Measurements from ENCODE around the gene NEU2.

The NEU2 gene

GRCh38 chr2:233032551-233033320 is at the start of gene NEU2:
Gene NEU2, plus strand, starts transcription at chr2:233032672. Its CDS starts 0 bp downstream, at chr2:233032672.
- in situ Hi-C loops (cut with MboI; ENCODE audit: low pct_unique_long_range_greater_than_20kb, low sequenced_read_pairs), result no loop called here
- DNase-seq, result no peak

GRCh38 chr2:232982926-232983668 is 49.4 kb upstream of the NEU2 start:
- no peak for DNase-seq
- in situ Hi-C loops (cut with MboI; ENCODE audit: low pct_unique_long_range_greater_than_20kb, low sequenced_read_pairs), result no loop called here

GRCh38 chr2:232983669-232984140 is 48.8 kb upstream of the NEU2 start:
- DNase-seq, result no peak
- in situ Hi-C loops (cut with MboI; ENCODE audit: low pct_unique_long_range_greater_than_20kb, low sequenced_read_pairs), result no loop called here

GRCh38 chr2:232984451-232985207 is 47.8 kb upstream of the NEU2 start:
- no peak for DNase-seq
- in situ Hi-C loops (cut with MboI; ENCODE audit: low pct_unique_long_range_greater_than_20kb, low sequenced_read_pairs), result no loop called here

GRCh38 chr2:232986155-232986554 is 46.3 kb upstream of the NEU2 start:
- in situ Hi-C loops (cut with MboI; ENCODE audit: low pct_unique_long_range_greater_than_20kb, low sequenced_read_pairs), result no loop called here

GRCh38 chr2:232993231-232993821 is 39.1 kb upstream of the NEU2 start:
- in situ Hi-C loops (cut with MboI; ENCODE audit: low pct_unique_long_range_greater_than_20kb, low sequenced_read_pairs), result no loop called here
- DNase-seq, result no peak

More at GRCh38 chr2:232986155-232986554, 46.3 kb upstream of the NEU2 start:
- DNase-seq, result no peak

GRCh38 chr2:232994446-232994845 is 38.0 kb upstream of the NEU2 start:
- in situ Hi-C loops (cut with MboI; ENCODE audit: low pct_unique_long_range_greater_than_20kb, low sequenced_read_pairs), result no loop called here
- DNase-seq, result no peak

GRCh38 chr2:232997749-232998665 is 34.5 kb upstream of the NEU2 start:
- no peak for DNase-seq
- in situ Hi-C loops (cut with MboI; ENCODE audit: low pct_unique_long_range_greater_than_20kb, low sequenced_read_pairs), result no loop called here

- no peak for DNase-seq
- in situ Hi-C loops (cut with MboI; ENCODE audit: low pct_unique_long_range_greater_than_20kb, low sequenced_read_pairs), result no loop called here
Observed at GRCh38 chr2:232998666-232998985, 33.8 kb upstream of the NEU2 start.

GRCh38 chr2:232999354-232999753 is 33.1 kb upstream of the NEU2 start:
- in situ Hi-C loops (cut with MboI; ENCODE audit: low pct_unique_long_range_greater_than_20kb, low sequenced_read_pairs), result no loop called here
- no peak for DNase-seq

- in situ Hi-C loops (cut with MboI; ENCODE audit: low pct_unique_long_range_greater_than_20kb, low sequenced_read_pairs), result no loop called here
- DNase-seq, result no peak
Observed at GRCh38 chr2:233000886-233001750, 31.4 kb upstream of the NEU2 start.

GRCh38 chr2:233002829-233003657 is 29.4 kb upstream of the NEU2 start:
- in situ Hi-C loops (cut with MboI; ENCODE audit: low pct_unique_long_range_greater_than_20kb, low sequenced_read_pairs), result no loop called here
- no peak for DNase-seq

- in situ Hi-C loops (cut with MboI; ENCODE audit: low pct_unique_long_range_greater_than_20kb, low sequenced_read_pairs), result no loop called here
- no peak for DNase-seq
Observed at GRCh38 chr2:233003658-233004555, 28.6 kb upstream of the NEU2 start.

GRCh38 chr2:233005096-233005495 is 27.4 kb upstream of the NEU2 start:
- in situ Hi-C loops (cut with MboI; ENCODE audit: low pct_unique_long_range_greater_than_20kb, low sequenced_read_pairs), result no loop called here
- no peak for DNase-seq

- in situ Hi-C loops (cut with MboI; ENCODE audit: low pct_unique_long_range_greater_than_20kb, low sequenced_read_pairs), result no loop called here
- DNase-seq, result no peak
Observed at GRCh38 chr2:233006648-233007047, 25.8 kb upstream of the NEU2 start.

GRCh38 chr2:233007270-233007669 is 25.2 kb upstream of the NEU2 start:
- in situ Hi-C loops (cut with MboI; ENCODE audit: low pct_unique_long_range_greater_than_20kb, low sequenced_read_pairs), result no loop called here
- DNase-seq, result no peak
